SU-DHL-6 (cell line): Measurements from ENCODE around the gene YEATS2.

Experiments used
- CTCF ChIP-seq: fragments of 200-600 bp; sonication (generic); IDR thresholded peaks from one replicate; pipeline ENCODE4 v1.5.1; 2017; ENCODE audit warnings: antibody characterized with exemption, mild to moderate bottlenecking, low read length, moderate library complexity; ENCODE audit not compliant: insufficient read depth, poor library complexity, severe bottlenecking
- EZH2phosphoT487 ChIP-seq: fragments of 200-600 bp; sonication (generic), shearing (Covaris generic); conservative IDR thresholded peaks from 2 replicates; pipeline ENCODE4 v1.6.1; 2018; ENCODE audit warnings: mild to moderate bottlenecking, antibody characterized with exemption, low read length, moderate library complexity, mixed read lengths

- no peak for TF ChIP-seq CTCF
- TF ChIP-seq EZH2phosphoT487: no peak
Observed at GRCh38 chr3:183714622-183715021, 17.0 kb downstream of the YEATS2 start.
